GM21367 (cell line): Measurements from ENCODE around the gene PRSS57.
"Not testable (repeated sequence)": the region's sequence is repeated elsewhere in the genome, so short reads cannot be mapped to it uniquely, and the experiment has no call there.

Experiments used
- ATAC-seq: cut with Tn5 transposase; IDR thresholded peaks from one replicate; pipeline ENCODE4 v1.9.1; 2021; ENCODE audit not compliant: unreplicated experiment

Gene PRSS57

DNA sequence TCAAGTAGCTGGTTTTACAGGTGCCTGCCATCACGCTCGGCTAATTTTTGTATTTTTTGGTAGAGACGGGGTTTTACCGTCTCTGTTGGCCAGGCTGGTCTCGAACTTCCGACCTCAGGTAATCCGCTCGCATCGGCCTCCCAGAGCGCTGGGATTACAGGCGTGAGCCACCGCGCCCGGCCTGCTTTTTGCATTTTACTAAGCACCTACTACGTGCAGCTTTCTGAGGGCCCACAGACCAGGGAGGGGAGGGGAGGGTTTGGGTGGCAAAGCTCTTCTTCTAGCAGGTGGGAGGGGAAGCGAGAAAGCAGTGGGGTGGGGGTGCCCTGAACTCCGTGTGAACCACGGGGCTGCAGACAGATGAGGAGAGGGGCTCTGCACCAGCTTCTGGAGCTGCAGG is 28.5 kb upstream of the PRSS57 start:
- ATAC-seq: no peak

DNA sequence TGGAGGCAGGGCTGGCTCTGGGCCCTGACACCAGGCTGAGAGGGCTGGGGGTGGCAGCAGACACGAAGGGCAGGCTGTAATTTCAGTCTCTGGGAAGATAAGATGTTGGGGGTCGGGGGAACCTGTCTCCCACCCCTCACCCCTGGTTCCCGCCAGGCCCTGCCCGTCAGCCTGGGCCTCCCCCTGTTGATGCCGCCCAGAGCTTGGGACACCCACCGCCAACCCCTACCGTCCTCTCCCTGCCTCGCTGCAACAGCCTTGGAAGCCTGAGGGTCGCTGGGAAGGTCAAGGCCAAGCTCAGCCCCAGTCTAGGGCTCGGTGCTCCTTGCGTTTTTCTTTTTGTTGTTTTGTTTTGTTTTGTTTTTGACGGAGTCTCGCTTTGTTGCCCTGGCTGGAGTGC is 28.0 kb upstream of the PRSS57 start:
- ATAC-seq: no peak

DNA sequence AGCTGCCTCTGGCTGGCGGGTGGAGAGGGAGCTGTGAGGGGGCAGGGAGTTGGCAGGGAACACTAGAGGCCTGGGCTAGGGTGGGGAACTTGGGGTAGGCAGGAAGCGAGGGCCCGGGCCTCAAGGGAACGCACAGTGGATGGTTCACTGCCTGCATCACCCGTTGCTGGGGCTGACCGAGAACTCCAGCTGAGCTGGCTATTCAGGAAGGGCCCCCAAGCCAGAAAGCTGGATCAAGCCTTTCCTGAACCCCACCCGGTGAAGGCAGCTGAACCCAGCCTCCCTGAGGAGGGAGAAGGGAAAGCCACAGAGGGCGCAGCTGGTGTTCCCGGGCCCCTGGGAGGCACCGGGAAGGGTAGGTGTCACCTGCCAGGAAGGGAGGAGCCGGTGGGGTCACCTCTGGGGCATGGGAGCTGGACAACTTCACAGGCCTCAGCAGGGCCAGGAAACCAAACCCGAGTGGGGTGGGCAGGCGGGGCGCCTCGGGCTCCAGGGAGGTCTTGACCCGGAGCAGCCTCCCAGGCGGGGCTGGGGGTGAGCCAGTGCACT is 27.4 kb upstream of the PRSS57 start:
- ATAC-seq: no peak

DNA sequence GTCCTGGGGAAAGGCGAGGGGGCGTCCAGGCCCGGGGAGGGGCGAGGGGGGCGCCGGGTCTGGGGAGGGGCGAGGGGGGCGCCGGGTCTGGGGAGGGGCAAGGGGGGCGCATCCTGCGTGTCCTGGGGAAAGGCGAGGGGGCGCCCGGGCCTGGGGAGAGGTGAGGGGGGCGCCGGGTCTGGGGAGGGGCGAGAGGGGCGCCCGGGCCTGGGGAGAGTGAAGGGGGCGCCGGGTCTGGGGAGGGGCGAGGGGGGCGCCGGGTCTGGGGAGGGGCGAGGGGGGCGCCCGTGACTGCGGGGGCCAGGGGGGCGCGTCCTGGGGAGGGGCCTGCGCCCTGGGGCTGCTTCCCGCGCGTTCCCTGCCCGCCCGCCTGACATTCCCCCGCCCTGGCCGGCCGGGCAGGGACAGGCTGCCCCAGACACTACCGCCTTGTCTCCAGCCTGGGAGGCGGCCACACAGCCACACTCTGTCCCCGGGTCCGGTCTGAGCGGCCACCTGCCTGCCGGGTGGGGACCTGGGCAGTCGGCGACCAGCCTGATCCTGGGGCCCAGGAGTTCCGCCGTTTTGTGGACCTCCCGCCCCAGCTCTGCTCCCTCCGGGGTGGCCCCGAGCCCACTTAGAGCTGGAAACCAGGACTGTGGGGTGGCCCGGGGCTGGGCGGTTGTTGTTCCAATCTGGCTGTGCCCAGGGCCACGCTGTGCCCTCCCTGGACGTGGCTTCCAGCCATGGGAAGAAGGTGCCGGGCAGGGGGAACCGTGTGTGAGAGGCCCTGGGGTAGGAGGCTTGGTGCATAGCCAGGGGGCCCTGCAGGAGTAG is 25.3 kb upstream of the PRSS57 start:
- ATAC-seq: no peak

DNA sequence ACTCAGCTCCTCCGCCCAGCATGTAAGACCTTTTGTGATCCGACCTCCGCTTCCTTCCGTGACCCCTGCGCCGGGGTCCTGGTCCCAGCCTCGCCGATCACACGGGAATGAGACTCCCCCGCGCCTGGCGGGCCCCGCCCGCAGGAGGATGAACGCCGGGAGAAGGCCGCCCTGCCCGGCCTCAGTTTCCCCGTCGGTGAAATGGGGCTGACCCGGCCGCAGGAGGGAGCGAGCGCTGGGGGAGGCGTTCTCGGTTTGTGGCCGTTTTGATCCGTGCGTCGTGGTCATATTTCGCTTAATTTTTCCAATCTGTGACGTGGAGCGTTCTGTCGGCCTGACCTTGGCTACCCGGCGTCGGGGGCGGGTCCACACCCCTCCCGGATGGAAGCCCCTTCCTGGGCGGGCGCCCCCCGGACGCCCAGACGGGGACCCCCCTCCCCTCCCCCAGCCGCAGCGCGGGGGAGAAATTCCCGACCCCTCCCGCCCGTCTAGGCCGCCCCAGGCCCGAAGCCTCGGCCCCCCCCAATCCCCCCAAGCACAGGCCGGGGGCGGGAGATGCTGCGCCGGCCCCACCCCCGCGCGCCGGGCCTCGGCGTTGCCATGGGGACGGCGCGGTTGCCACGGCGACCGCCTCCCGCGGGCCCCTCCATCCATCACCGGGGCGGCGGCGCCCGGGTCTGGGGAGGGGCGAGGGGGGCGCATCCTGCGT is 24.5 kb upstream of the PRSS57 start:
- ATAC-seq: no peak

DNA sequence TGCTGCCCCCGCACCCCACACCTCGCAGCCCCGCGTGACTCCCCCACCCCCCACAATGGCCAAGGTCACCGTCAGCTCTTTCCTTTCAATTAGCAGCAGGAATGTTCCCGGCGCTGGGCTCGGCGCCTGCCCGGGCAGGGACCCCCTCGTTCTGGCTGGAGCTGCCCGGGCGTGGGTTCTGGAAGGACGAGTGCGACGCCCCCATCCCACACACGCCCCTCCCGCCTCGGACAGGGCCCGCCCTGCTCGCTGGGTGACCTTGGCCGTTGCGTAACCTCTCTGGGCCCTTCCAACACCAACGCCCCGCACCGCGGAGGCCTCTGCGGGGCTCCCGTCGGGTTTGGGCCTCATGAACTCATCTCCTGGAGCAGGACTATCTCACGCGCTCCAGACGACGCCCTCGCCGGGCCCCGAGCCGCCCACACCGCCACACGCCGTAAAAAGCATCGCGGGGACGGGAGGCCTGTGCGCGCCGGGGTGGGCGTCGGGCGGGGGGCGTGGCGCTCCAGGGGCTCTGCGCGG is 23.8 kb upstream of the PRSS57 start:
- no peak for ATAC-seq

DNA sequence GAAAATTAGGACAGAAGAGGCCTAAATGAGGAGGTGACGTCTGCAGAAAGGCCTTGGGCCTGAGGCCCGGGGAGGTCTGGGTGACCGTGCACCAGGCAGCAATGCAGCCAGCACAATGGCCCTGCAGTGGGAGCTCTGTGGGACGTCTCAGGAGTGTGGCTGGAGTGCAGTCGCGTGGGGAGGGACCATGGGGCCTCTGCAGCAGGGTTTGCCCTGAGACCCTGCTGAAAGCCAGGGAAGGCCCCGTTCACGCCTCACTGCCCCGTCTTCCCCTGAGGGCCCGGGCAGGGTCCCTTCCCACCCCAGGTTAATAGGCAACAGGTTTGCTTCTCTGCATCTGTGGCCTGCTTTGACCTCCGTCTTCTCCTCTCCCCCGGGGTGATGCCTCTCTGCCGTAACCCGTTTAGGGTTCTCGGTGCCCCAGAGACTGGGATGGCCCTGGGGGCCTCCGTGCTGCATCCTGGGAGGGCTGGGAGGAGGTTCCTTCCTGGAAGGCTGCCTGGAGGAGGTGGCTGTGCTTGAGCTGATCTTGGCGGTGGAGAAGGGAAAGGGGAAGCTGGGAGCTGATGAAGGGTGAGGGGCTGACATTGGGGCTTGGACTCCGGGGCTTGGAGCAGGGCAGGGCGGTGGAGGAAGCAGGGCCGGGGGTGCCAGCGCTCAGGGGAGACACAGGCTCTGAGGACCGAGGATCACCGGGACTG is 23.1 kb upstream of the PRSS57 start:
- no peak for ATAC-seq

DNA sequence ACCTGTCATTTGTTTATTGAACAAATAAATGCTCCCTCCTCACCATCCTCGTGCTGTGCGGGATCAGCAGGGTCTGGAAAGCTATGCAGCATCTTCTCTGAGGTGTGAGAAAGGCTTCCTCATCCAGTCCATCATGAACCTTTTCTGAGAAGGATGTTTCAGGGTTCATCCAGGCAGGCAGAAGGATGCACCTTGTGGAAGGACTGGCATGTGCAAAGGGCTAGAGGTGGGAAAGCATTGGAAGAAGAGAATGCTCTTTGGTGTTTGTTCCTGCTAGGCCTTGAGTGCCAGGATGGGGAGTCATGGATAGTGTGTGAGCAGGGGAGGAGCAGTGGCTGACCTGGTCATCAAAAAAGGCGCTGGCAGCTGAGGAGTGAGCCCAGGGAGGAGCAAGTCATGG is 20.1 kb upstream of the PRSS57 start:
- ATAC-seq: no peak

DNA sequence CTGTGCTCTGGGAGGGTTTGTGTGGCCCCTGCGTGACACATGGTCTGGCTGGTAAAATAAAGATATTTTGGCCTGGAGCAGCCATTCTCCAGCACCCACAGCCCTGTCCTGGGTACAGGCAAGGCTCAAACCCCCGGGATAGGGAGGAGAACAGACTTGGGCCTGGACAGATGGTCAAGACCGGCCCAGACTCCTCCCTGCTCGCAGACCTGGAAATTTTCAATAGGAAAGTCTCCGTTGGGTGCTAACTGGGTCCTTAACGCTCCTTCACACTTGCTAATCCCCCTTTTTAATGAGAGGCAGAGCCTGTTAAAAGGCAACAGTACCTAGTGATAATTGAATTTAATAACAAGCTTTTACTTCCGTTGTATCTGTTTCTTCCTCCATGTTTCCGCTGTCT is 16.0 kb upstream of the PRSS57 start:
- ATAC-seq: no peak

DNA sequence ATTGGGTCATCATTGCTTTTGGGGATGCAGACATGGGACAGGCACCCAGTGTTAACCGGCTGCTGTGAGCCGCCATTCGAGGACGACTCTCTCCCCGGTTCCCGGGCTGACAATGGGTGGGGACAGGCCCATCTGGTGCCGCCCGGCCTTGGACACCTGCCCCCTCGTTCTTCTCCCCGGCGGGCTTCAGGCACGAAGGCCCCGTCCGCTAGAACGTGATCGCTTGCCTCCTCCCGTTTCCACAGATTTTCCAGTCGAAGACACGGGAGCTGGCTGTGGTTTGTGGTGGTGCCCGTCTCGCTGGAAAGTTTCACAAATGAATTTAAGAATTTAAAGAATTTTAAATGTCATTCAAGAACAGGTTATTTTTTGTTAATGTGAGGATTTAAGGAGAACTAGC is 15.5 kb upstream of the PRSS57 start:
- no peak for ATAC-seq

DNA sequence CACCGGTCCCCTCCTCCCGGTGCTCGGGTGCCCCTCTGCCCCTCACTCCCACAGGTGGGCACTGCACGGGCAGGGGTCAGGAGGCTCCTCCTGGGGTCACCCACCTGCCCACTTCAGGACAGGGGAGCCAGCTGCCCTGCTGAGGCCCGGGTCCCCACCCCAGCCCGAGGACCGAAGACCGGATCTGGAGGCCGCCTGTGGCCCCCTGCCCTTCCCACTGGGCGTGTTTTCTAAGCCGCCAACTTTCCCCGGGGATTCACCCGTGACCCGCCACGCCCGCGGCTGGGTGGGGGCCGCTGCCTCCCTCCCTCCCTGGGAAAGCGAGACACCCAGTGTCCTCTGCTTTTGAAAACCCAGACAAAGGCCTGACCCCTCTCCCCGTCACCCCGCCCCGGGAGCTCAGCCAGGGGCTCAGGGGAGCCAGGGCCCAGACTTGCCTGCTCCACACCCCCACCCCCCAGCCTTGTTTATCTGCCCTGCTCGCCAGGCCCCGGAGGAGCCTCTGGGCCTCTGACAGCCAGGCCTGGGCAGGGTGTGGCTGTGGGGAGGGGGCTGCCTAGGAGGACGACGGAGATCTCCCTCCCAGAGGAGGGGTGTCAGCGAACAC is 14.8 kb upstream of the PRSS57 start:
- ATAC-seq: no peak

DNA sequence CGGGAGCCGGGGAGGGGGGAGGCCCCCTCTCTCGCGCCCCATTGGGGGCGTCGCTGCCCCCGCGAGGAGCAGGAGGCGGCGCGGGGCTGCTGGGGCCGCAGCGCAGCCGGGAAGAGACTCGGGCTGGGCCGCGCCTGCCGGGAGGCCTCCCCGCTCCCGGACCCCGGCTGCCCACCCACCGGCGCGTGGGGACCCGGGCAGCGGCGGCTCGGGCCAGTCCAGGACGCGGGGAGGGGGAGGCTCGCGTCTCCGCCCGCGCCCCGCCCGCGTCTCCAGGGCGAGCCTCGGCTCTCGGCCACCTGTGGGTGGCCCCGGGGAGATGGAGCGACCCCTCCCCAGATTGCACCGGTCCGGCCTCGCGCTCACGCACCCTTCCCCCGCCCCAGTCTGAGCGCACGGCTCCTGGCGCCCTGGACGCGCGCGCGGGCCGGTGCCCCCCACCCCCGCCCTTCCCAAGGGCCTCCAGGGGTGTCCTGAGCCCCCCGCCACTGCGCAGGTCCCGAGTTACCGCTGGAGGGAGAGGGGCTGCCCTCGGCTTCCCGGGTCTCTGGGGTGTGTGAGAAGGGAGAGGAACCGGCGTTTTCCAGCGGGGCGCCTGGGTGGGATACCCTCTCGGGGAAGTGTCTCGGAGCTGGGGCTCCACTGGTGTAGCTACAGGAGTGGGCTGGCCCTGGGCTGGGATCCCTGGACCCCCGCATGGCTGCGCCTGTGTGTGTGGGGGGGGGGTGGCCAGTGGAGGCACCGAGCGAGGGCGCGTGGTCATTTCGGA is 14.1 kb upstream of the PRSS57 start:
- no peak for ATAC-seq

DNA sequence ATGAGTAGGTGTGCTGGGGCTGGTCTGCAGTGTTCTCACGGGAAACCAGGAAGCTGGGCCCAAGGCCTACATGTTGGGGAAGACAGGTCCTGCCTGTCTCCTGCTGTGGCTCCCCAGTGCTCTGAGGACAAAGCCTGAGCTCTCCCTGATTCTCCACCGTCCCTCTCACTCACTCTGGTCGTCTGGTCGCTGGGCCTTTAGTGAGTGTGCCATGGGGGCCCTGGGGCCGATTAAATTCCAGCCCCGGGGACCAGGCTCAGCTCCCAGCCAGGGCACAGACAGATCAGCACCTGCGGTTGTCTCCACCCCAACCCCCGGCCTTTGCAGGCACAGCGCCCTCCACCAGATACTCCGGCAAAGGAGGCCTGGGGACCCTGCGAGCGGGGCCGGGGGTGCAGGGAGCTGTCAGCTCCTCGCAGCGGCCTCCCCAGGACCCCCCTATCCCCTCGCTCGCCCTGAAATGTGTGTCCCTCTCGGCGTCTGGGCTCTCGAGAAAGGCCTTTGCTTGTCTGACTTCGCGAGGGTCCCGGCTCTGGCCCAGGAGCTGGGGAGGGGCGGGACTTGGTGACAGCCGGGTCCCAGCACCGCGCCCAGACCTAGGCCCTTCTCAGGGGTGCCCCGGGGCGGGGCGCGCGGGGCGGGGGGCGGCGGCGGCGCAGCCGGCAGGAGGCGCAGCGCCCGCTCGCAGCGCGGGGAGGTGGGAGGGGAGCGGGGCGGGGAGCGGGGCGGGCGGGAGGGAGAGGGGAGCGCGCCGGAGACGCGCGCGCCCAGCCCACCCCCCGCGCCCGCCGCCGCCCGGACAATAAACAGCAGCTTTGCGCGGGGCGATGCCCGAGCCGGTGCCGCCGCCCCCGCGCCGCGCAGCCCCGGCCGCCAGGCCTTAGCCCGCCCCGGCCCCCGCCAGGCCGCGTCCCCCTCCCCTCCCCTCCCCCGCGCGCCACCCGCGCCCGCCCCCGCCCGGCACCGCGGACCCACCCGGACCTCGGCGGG is 13.2 kb upstream of the PRSS57 start, which contains the start of gene PALM:
TSS of gene PALM (plus strand) at position 782 of the 990 bp plus-strand sequence. CDS start 212 bp downstream, outside the sequence.
- ATAC-seq: no peak

DNA sequence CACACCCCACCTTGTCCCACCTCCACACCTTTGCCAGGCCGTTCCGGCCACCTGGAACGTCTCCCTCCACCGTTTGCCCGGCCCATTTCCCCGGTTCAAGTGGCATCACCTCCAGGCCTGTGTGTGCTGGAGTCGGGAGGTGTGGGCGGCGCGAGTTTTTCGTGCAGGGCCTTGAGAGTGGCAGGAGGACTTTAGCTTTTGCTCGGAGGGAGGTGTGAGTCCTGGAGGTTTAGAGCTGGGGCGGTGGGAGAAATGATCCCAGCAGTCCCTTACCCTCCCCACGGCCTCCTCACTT is 9.1 kb upstream of the PRSS57 start:
- ATAC-seq: no peak

DNA sequence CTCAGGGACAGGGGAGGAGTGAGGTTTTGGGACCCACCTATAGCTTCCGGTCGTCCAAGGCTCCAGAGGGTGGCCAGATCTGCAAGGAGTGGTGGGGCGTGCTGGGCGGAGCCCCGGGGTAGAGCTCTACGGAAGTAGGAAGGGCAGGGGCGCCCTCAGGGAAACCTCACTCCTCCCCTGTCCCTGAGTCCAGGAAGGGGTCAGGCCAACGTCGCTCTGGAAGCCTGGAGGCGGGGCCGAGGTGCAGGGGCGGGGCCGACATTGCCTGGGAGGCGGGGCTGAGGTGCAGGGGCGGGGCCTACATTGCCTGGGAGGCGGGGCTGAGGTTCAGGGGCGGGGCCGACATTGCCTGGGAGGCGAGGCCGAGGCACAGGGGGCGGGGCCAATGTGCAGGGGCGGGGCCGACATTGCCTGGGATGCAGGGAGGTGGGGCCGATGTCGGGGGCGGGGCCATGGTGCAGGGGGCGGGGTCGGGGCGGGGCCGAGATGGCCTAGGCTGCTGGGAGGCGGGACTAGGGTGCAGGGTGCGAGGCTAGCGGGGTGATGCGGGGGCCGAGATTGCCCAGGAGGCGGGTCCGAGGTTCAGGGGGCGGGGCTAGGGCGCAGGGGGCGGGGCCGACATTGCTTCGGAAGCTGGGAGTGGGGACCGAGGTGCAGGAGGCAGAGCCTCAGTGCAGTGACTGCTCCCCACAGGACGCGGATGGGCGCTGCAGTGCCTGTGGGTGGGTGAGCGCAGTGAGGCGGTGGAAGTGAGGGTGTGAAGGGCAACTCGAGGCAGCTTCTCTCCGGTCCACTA is 8.6 kb upstream of the PRSS57 start:
- no peak for ATAC-seq

DNA sequence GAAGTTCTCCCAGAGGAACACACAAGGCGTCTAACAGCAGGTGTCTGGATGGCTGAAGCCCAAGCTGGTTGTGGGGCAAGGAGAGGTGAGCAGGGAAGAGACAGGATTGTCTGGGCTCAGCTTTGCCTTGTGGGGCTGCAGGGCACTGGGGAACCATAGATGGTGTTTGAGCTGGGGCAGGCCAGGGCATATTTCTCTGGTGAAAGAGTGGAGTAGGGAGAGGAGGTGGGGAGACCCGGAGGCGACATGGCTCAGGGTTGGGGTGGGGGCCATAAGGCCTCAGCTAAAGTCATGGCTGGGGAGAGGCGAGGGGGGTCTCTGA is 8.0 kb upstream of the PRSS57 start:
- ATAC-seq: no peak

DNA sequence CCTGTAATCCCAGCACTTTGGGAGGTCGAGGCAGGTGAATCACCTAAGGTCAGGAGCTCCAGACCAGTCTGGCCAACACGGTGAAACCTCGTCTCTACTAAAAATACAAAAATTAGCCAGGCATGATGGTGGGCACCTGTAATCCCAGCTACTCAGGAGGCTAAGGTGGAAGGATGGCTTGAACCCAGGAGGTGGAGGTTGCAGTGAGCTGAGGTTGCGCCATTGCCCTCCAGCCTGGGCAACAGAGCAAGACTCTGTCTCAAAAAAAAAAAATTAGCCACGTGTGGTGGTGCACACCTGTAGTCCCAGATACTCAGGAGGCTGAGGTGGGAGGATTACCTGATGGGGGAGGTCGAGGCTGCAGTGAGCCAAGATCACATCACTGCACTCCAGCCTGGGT is 7.6 kb upstream of the PRSS57 start:
- not testable (repeated sequence) for ATAC-seq

DNA sequence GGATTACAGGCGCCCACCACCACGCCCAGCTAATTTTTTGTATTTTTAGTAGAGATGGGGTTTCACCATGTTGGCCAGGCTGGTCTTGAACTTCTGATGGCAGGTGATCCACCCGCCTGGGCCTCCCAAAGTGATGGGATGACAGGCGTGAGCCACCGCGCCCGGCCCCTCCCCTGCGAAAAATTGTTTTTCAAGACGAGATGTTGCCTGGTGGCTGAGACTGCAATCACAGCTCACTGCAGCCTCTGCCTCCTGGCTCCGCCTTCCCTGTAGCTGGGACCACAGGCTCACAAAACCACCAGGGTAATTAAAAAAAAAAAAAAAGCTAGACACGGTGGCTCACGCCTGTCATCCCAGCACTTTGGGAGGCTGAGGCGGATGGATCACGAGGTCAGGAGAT is 4.6 kb upstream of the PRSS57 start:
- ATAC-seq: not testable (repeated sequence)
